Amygdala (tissue), 56 donors: Measurements from ENCODE around the gene CDX1.
"Not testable (repeated sequence)": the region's sequence is repeated elsewhere in the genome, so short reads cannot be mapped to it uniquely, and the experiment has no call there.

Experiments
- DNase-seq, 56 donors: peaks; one replicate each; lab custom pipeline; 2025; lab: John Stamatoyannopoulos, UW

The CDX1 gene

GRCh38 chr5:150222906-150223305, 56.3 kb downstream of the CDX1 start:
- DNase-seq = peak in 1 of 56 donors; percentile 6

GRCh38 chr5:150223474-150223873, 56.9 kb downstream of the CDX1 start:
- no peak for DNase-seq

GRCh38 chr5:150224483-150225027, 58.0 kb downstream of the CDX1 start:
- DNase-seq = no peak

- no peak for DNase-seq
Observed at GRCh38 chr5:150227036-150227435, 60.5 kb downstream of the CDX1 start.

GRCh38 chr5:150227606-150228273, 61.2 kb downstream of the CDX1 start:
- no peak for DNase-seq

- DNase-seq = no peak
Observed at GRCh38 chr5:150229571-150229970, 63.0 kb downstream of the CDX1 start.

- DNase-seq = peak in 2 of 56 donors; percentile 23 to 33
Observed at GRCh38 chr5:150230842-150231241, 64.3 kb downstream of the CDX1 start.

- DNase-seq = not testable (repeated sequence)
Observed at GRCh38 chr5:150233706-150234105, 67.1 kb downstream of the CDX1 start.
